PC-3 (cell line): ENCODE results near the gene GRM1. TPM values are rescaled to one million over a fixed set of nuclear protein-coding genes. Genes with fewer than 3 reads are reported as not detected.

ENCODE experiments used
- ATAC-seq: fragments of 200-7000 bp; cut with Tn5 transposase; 2 replicates; pipeline ENCODE4 v1.9.1; 2020; ENCODE audit warnings: mild to moderate bottlenecking, moderate library complexity
- BruUV-seq: library from RNA; stranded (reverse); fragments of 400-500 nt; replicated peaks from 2 replicates; lab custom pipeline; 2021; lab: Mats Ljungman, UMichigan
- CTCF ChIA-PET: fragments of 300-600 bp; sonication (Branson Sonifier 250); formaldehyde crosslinking; loops from one replicate; lab custom pipeline; 2022; ENCODE audit warnings: antibody characterized with exemption; lab: Charles Lee
- POLR2A ChIA-PET: fragments of 300-600 bp; sonication (Branson Sonifier 250); formaldehyde crosslinking; loops from one replicate; lab custom pipeline; 2022; ENCODE audit warnings: antibody characterized with exemption; ENCODE audit not compliant: unreplicated experiment; lab: Charles Lee
- DNase-seq: peaks from one replicate; pipeline ENCODE4 v3.0.0-alpha.2; 2015
- H2AFZ ChIP-seq: fragments of 300-600 bp; sonication (generic); 2 replicates; pipeline ENCODE4 v1.6.0; 2016; ENCODE audit warnings: antibody characterized with exemption, low read length
- H3F3A ChIP-seq: fragments of 300-600 bp; sonication (generic); one replicate; pipeline ENCODE4 v1.6.0; 2017; ENCODE audit warnings: antibody characterized with exemption, low read length, control low read depth, mild to moderate bottlenecking; ENCODE audit not compliant: unreplicated experiment
- H3K27ac ChIP-seq: fragments of 300-600 bp; sonication (generic); 2 replicates; pipeline ENCODE4 v1.5.1; 2016; ENCODE audit warnings: mild to moderate bottlenecking, low read length
- H3K27me3 ChIP-seq: fragments of 300-600 bp; sonication (generic); 2 replicates; pipeline ENCODE4 v1.6.1; 2016; ENCODE audit warnings: low read length, mixed read lengths
- H3K36me3 ChIP-seq: fragments of 300-600 bp; sonication (generic); 2 replicates; pipeline ENCODE4 v1.6.1; 2016; ENCODE audit warnings: low read depth, mixed run types, low read length, mixed read lengths
- H3K4me1 ChIP-seq: fragments of 300-600 bp; sonication (generic); 2 replicates; pipeline ENCODE4 v1.5.1; 2016; ENCODE audit warnings: low read length; ENCODE audit not compliant: insufficient read depth
- H3K4me2 ChIP-seq: fragments of 300-600 bp; sonication (generic); 2 replicates; pipeline ENCODE4 v1.6.0; 2016; ENCODE audit warnings: low read length
- H3K4me3 ChIP-seq: fragments of 300-600 bp; sonication (generic); 2 replicates; pipeline ENCODE4 v1.5.1; 2016; ENCODE audit warnings: mild to moderate bottlenecking, low read length, mixed read lengths
- H3K79me2 ChIP-seq: fragments of 300-600 bp; sonication (generic); 2 replicates; pipeline ENCODE4 v1.6.1; 2017; ENCODE audit warnings: low read length, mixed read lengths
- H3K9ac ChIP-seq: fragments of 300-600 bp; sonication (generic); 2 replicates; pipeline ENCODE4 v1.6.0; 2016; ENCODE audit warnings: mild to moderate bottlenecking, low read length
- H3K9me2 ChIP-seq: fragments of 300-600 bp; sonication (generic); replicated peaks from 2 replicates; pipeline ENCODE4 v1.6.1; 2016; ENCODE audit warnings: mixed run types, low read length, mixed read lengths
- H3K9me3 ChIP-seq: fragments of 300-600 bp; sonication (generic); 2 replicates; pipeline ENCODE4 v1.6.1; 2016; ENCODE audit warnings: low read length, mixed read lengths
- H4K20me1 ChIP-seq: fragments of 300-600 bp; sonication (generic); 2 replicates; pipeline ENCODE4 v1.6.1; 2016; ENCODE audit warnings: low read length, mixed read lengths
- CTCF ChIP-seq: fragments of 300-600 bp; sonication (generic); conservative IDR thresholded peaks from 2 replicates; pipeline ENCODE4 v1.5.1; 2017; ENCODE audit warnings: antibody characterized with exemption, low read depth, mild to moderate bottlenecking, low read length
- EZH2 ChIP-seq: fragments of 300-600 bp; sonication (generic); IDR thresholded peaks from one replicate; pipeline ENCODE4 v1.6.1; 2017; ENCODE audit warnings: antibody characterized with exemption, mild to moderate bottlenecking, low read length; ENCODE audit not compliant: unreplicated experiment
- EZH2phosphoT487 ChIP-seq: fragments of 300-600 bp; sonication (generic); IDR thresholded peaks from 2 replicates; pipeline ENCODE4 v1.6.1; 2018; ENCODE audit warnings: mild to moderate bottlenecking, antibody characterized with exemption, low read length, borderline replicate concordance
- intact Hi-C: fragments of 100-400 bp; cut with micrococcal nuclease; formaldehyde crosslinking; loops from 2 replicates; pipeline ENCODE4 v1.9.0; 2023
- total RNA-seq: library from RNA; depleted of rRNA; stranded (reverse); fragments of >200 nt; gene quantifications from 2 replicates; pipeline ENCODE4 v1.2.3, GENCODE V29; 2014

GRM1 gene
- total RNA-seq, 1 experiment from 2014 or later, result 0.11 TPM

DNA sequence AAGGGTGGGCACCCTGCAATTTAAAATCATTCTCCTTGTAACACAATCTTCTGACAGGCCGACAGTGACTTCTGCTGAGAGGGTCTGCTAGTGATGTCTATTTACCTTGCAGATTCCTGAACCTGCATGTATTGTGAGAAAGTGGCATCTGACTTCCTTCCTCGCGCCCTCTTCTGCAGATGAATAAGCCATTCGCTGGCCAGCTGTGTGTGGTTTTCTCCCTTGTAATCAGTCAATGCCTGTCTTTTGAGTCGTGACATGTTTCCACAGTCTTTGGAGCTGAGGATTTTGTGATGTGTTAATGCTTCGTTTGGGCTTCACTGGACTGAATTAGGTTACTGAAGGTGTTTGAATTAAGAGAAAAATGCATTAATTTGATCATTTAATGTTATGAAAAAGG lies 125.3 kb downstream of the GRM1 start:
- ChIA-PET POLR2A (no interaction called here), CTCF (no interaction called here)
- Histone ChIP-seq H3K9me2 (no peaks in the 10 kb centered on the region), H3K27me3 (peaks cover 7% of the 10 kb centered on the region; the same call in 1 of the 2 replicates), H3K9ac (no peak overlapping the region), H3K27ac (no peak overlapping the region), H3K4me3 (no peak overlapping the region), H2AFZ (no peak overlapping the region), H4K20me1 (no peaks in the 10 kb centered on the region), H3K4me2 (no peak overlapping the region), H3K79me2 (no peaks in the 10 kb centered on the region), H3K9me3 (no peaks in the 10 kb centered on the region), H3K36me3 (no peaks in the 10 kb centered on the region), H3K4me1 (no peaks in the 10 kb centered on the region), H3F3A (no peaks in the 10 kb centered on the region)
- ATAC-seq (no peak), DNase-seq (no peak)
- TF ChIP-seq CTCF, result no peak
- TF ChIP-seq EZH2, result no peak
- no peak for TF ChIP-seq EZH2phosphoT487
- no TSS peak for BruUV-seq
- intact Hi-C loops, result no loop called here

- intact Hi-C loops, result no loop called here
- Histone ChIP-seq H3K79me2 (no peaks in the 10 kb centered on the region), H3K27me3 (peaks cover 6% of the 10 kb centered on the region; the same call in 1 of the 2 replicates), H3K9ac (no peak overlapping the region), H3K4me3 (no peak overlapping the region), H3K4me1 (no peaks in the 10 kb centered on the region), H3K9me3 (no peaks in the 10 kb centered on the region), H3K4me2 (no peak overlapping the region), H4K20me1 (no peaks in the 10 kb centered on the region), H3F3A (no peaks in the 10 kb centered on the region), H3K9me2 (no peaks in the 10 kb centered on the region), H3K27ac (no peak overlapping the region), H3K36me3 (no peaks in the 10 kb centered on the region), H2AFZ (no peak overlapping the region)
- ATAC-seq (no peak), DNase-seq (no peak)
- ChIA-PET POLR2A (no interaction called here), CTCF (no interaction called here)
- BruUV-seq, result no TSS peak
- TF ChIP-seq EZH2, result no peak
- TF ChIP-seq CTCF, result no peak
- no peak for TF ChIP-seq EZH2phosphoT487
These were observed 132.8 kb downstream of the GRM1 start for GRCh38 chr6:146161664-146162063.

DNA sequence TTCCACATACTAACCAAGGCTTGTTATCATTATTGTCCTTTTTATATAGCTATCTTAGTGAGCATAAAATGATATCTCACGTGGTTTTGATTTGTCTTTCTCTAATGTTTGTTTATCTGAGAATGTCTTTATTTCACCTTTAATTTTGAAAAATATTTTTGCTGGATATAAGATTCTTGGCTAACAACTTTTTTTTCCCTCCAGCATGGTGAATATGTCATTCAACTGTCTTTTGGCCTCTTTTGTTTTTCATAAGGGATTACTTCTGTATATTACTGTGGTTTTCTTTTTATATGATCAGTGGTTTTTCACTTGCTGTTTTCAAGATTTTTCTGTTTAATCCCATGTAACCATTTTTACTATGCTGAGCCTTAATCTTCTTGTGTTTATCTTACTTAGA lies 141.0 kb downstream of the GRM1 start:
- no peak overlapping the region for H3K27ac ChIP-seq
- no peaks in the 10 kb centered on the region for H3F3A ChIP-seq
- CTCF ChIA-PET, result no interaction called here
- no peak for TF ChIP-seq CTCF
- no peaks in the 10 kb centered on the region for H3K9me2 ChIP-seq
- H3K79me2 ChIP-seq, result no peaks in the 10 kb centered on the region
- DNase-seq (no peak), ATAC-seq (no peak)
- no peak overlapping the region for H3K4me2 ChIP-seq
- no peaks in the 10 kb centered on the region for H3K36me3 ChIP-seq
- intact Hi-C loops, result no loop called here
- POLR2A ChIA-PET, result no interaction called here
- H3K9me3 ChIP-seq, result no peaks in the 10 kb centered on the region
- no peak overlapping the region for H2AFZ ChIP-seq
- no peak overlapping the region for H3K4me3 ChIP-seq
- no peaks in the 10 kb centered on the region for H3K4me1 ChIP-seq
- no peak overlapping the region for H3K9ac ChIP-seq
- no TSS peak for BruUV-seq
- no peaks in the 10 kb centered on the region for H3K27me3 ChIP-seq
- H4K20me1 ChIP-seq, result no peaks in the 10 kb centered on the region
